SH-SY5Y (cell line): Measurements from ENCODE around the gene PPP2R2D.

ENCODE experiments used
- GATA2 ChIP-seq: IDR thresholded peaks from 2 replicates; pipeline ENCODE4 v1.6.1; 2011; ENCODE audit warnings: mild to moderate bottlenecking, low read depth, low read length
- GATA3 ChIP-seq: IDR thresholded peaks from 2 replicates; pipeline ENCODE4 v1.6.1; 2011; ENCODE audit warnings: low read depth, mild to moderate bottlenecking, low read length, moderate library complexity

DNA sequence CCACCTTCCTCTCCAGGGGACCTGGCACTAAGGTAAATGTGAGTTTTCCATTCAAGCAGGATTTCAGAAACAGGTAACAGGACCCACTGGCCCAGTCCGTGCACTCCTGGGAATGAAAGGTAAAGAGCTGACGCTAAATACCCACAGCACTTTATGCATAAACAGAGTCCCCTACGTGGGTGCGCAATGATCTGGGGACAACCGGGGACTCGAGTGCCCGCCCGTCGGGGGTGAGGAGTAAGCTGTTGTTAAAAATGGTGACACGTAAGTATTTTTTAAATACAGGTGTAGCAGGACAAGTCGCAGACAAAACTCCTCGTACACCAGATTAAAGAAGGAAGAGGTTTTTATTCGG lies 47.2 kb upstream of the PPP2R2D start:
- TF ChIP-seq GATA3 (no peak), GATA2 (no peak)
